HepG2 (cell line): Measurements from ENCODE around the gene CEP78. TPM values are rescaled to one million over a fixed set of nuclear protein-coding genes. Genes with fewer than 3 reads are reported as not detected.
A peak's percentile ranks its signal among the peaks of the same experiment; 100 is the strongest.

ENCODE experiments used
- ATAD3A ChIP-seq: sonication (generic); formaldehyde crosslinking; IDR thresholded peaks from 2 replicates; pipeline ENCODE4 v1.4.0; 2020; ENCODE audit warnings: missing genetic modification reagents
- BRCA1 ChIP-seq: sonication (generic); formaldehyde crosslinking; IDR thresholded peaks from 2 replicates; pipeline ENCODE4 v1.4.0; 2020; ENCODE audit warnings: missing genetic modification reagents
- FOSL1 ChIP-seq: sonication (generic); formaldehyde crosslinking; IDR thresholded peaks from 2 replicates; pipeline ENCODE4 v1.9.0; 2021; ENCODE audit warnings: missing genetic modification reagents, borderline replicate concordance
- GZF1 ChIP-seq: sonication (generic); formaldehyde crosslinking; IDR thresholded peaks from 2 replicates; pipeline ENCODE4 v1.5.1; 2020; ENCODE audit warnings: mild to moderate bottlenecking, missing genetic modification reagents
- HNRNPH1 ChIP-seq: fragments of 200-400 bp; formaldehyde crosslinking; optimal IDR thresholded peaks from 2 replicates; pipeline ENCODE3; 2017; ENCODE audit warnings: mild to moderate bottlenecking, low read depth, low read length
- ISL2 ChIP-seq: sonication (generic); formaldehyde crosslinking; IDR thresholded peaks from 2 replicates; pipeline ENCODE4 v1.5.0; 2020; ENCODE audit warnings: missing genetic modification reagents
- PCBP2 ChIP-seq: fragments of 200-400 bp; formaldehyde crosslinking; optimal IDR thresholded peaks from 2 replicates; pipeline ENCODE3; 2018; ENCODE audit warnings: low read length, low read depth; ENCODE audit not compliant: poor library complexity, severe bottlenecking
- RBM39 ChIP-seq: fragments of 200-400 bp; formaldehyde crosslinking; IDR thresholded peaks from one replicate; pipeline ENCODE4 v1.6.1; 2018; ENCODE audit warnings: antibody characterized with exemption, mild to moderate bottlenecking, low read depth, low read length; ENCODE audit not compliant: poor library complexity, severe bottlenecking
- THAP11 ChIP-seq: IDR thresholded peaks from 2 replicates; pipeline ENCODE4 v1.6.1; 2016; ENCODE audit warnings: missing biosample characterization, missing genetic modification reagents
- ZBTB7B ChIP-seq: sonication (generic); formaldehyde crosslinking; IDR thresholded peaks from 2 replicates; pipeline ENCODE4 v1.4.0; 2020; ENCODE audit warnings: missing genetic modification reagents
- ZNF101 ChIP-seq: sonication (generic); formaldehyde crosslinking; IDR thresholded peaks from 2 replicates; pipeline ENCODE4 v1.4.0; 2020; ENCODE audit warnings: mild to moderate bottlenecking, low read depth, missing genetic modification reagents, borderline replicate concordance
- ZNF367 ChIP-seq: sonication (generic); formaldehyde crosslinking; IDR thresholded peaks from 2 replicates; pipeline ENCODE4 v1.4.0; 2020; ENCODE audit warnings: missing genetic modification reagents, borderline replicate concordance
- ZNF468 ChIP-seq: sonication (generic); formaldehyde crosslinking; IDR thresholded peaks from 2 replicates; pipeline ENCODE4 v1.8.0; 2022; ENCODE audit warnings: mild to moderate bottlenecking, moderate library complexity, missing genetic modification reagents
- ZNF510 ChIP-seq: sonication (generic); formaldehyde crosslinking; IDR thresholded peaks from 2 replicates; pipeline ENCODE4 v1.4.0; 2020; ENCODE audit warnings: low read depth, mild to moderate bottlenecking, missing genetic modification reagents
- ZNF589 ChIP-seq: sonication (generic); formaldehyde crosslinking; conservative IDR thresholded peaks from 2 replicates; pipeline ENCODE4 v1.8.0; 2022; ENCODE audit warnings: mild to moderate bottlenecking, moderate library complexity, missing genetic modification reagents
- ZNF766 ChIP-seq: sonication (generic); formaldehyde crosslinking; IDR thresholded peaks from 2 replicates; pipeline ENCODE4 v1.5.0; 2020; ENCODE audit warnings: missing genetic modification reagents, borderline replicate concordance
- ZNF850 ChIP-seq: sonication (generic); formaldehyde crosslinking; conservative IDR thresholded peaks from 2 replicates; pipeline ENCODE4 v1.9.0; 2021; ENCODE audit warnings: mild to moderate bottlenecking, missing genetic modification reagents
- polyA plus RNA-seq, 8 experiments: library from polyadenylated mRNA; depleted of rRNA in 3 of 8; stranded (reverse) in 7 of 8; unstranded in 1 of 8; fragments of >200 nt; fragmentation: Illumina TruSeq in 4 of 8; extraction: Trizol in 4 of 8; gene quantifications; 2 replicates each; pipeline versions ENCODE4 v1.2.1 to v1.2.3, GENCODE V29; 2011 to 2016; ENCODE audit warnings: low read depth in 4 of 8, missing spikeins in 1 of 8, mixed read lengths in 1 of 8; ENCODE audit not compliant: insufficient read depth in 1 of 8
- total RNA-seq, 5 experiments: library from RNA; depleted of rRNA; stranded (reverse); fragments of >200 nt; fragmentation: Illumina TruSeq; extraction: Trizol; gene quantifications; 2 replicates each; pipeline ENCODE4 v1.2.3, GENCODE V29; 2016; ENCODE audit warnings: low read depth in 1 of 5
- TF ChIP-seq, protein P1 (sequence below), 2 experiments: fragments of 450-650 bp in 1 of 2; sonication (generic) in 1 of 2; formaldehyde crosslinking in 1 of 2; IDR thresholded peaks; 2 replicates each; pipeline versions ENCODE4 v1.6.1 to v1.8.0; 2016 to 2022; ENCODE audit warnings: antibody characterized with exemption in 1 of 2, mild to moderate bottlenecking in 1 of 2, missing genetic modification reagents in 1 of 2
- TF ChIP-seq, protein P2 (sequence below): sonication (generic); formaldehyde crosslinking; IDR thresholded peaks from 2 replicates; pipeline ENCODE4 v1.5.1; 2020; ENCODE audit warnings: missing genetic modification reagents, mild to moderate bottlenecking, borderline replicate concordance
- TF ChIP-seq, protein P3 (sequence below): sonication (generic); formaldehyde crosslinking; IDR thresholded peaks from 2 replicates; pipeline ENCODE4 v1.5.0; 2020; ENCODE audit warnings: mild to moderate bottlenecking, low read depth, missing genetic modification reagents, borderline replicate concordance

CEP78 gene
- total and polyA plus RNA-seq, 2 of the 13 experiments (the other 11 are each of a cell fraction or from before 2014, with no cell fraction given): 5.1 to 30.8 TPM

DNA sequence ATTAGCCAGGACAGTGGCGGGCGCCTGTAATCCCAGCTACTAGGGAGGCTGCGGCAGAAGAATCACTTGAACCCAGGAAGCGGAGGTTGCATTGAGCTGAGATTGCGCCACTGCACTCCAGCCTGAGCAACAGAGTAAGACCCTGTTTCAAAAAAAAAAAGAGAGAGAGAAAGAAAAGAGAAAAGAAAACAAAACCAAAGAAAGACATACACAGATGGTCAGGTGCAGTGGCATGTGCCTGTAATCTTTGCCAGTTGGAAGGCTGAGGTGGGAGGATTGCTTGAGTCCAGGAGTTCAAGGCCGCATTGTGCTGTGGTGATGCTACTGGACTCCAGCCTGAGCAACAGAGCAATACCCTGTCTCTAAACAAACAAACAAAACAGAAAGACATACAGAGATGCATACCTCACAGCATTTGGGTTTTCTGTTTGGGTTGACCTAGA is 51.1 kb downstream of the CEP78 start (continued):
- TF ChIP-seq, protein P1, sequence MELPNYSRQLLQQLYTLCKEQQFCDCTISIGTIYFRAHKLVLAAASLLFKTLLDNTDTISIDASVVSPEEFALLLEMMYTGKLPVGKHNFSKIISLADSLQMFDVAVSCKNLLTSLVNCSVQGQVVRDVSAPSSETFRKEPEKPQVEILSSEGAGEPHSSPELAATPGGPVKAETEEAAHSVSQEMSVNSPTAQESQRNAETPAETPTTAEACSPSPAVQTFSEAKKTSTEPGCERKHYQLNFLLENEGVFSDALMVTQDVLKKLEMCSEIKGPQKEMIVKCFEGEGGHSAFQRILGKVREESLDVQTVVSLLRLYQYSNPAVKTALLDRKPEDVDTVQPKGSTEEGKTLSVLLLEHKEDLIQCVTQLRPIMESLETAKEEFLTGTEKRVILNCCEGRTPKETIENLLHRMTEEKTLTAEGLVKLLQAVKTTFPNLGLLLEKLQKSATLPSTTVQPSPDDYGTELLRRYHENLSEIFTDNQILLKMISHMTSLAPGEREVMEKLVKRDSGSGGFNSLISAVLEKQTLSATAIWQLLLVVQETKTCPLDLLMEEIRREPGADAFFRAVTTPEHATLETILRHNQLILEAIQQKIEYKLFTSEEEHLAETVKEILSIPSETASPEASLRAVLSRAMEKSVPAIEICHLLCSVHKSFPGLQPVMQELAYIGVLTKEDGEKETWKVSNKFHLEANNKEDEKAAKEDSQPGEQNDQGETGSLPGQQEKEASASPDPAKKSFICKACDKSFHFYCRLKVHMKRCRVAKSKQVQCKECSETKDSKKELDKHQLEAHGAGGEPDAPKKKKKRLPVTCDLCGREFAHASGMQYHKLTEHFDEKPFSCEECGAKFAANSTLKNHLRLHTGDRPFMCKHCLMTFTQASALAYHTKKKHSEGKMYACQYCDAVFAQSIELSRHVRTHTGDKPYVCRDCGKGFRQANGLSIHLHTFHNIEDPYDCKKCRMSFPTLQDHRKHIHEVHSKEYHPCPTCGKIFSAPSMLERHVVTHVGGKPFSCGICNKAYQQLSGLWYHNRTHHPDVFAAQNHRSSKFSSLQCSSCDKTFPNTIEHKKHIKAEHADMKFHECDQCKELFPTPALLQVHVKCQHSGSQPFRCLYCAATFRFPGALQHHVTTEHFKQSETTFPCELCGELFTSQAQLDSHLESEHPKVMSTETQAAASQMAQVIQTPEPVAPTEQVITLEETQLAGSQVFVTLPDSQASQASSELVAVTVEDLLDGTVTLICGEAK (IDR thresholded peaks at IDR 0.05): no peak
- TF ChIP-seq, protein P1 (CRISPR knock-in tag; IDR thresholded peaks at IDR 0.05): 0 out of 2 replicates have a peak, but pooled peaks have one; percentile 32
- TF ChIP-seq ATAD3A (CRISPR knock-in tag) (no peak), HNRNPH1 (no peak), ZNF850 (CRISPR knock-in tag) (no peak), ZNF766 (CRISPR knock-in tag) (no peak), ISL2 (CRISPR knock-in tag) (peak; percentile 81), ZNF589 (CRISPR knock-in tag) (no peak), BRCA1 (CRISPR knock-in tag) (no peak), ZBTB7B (CRISPR knock-in tag) (peak; percentile 72), RBM39 (no peak), ZNF367 (CRISPR knock-in tag) (no peak), ZNF468 (no peak), ZNF510 (CRISPR knock-in tag) (no peak), GZF1 (no peak), THAP11 (CRISPR knock-in tag) (peak; percentile 67), PCBP2 (no peak), ZNF101 (CRISPR knock-in tag) (no peak), FOSL1 (CRISPR knock-in tag) (no peak)
- TF ChIP-seq, protein P2, sequence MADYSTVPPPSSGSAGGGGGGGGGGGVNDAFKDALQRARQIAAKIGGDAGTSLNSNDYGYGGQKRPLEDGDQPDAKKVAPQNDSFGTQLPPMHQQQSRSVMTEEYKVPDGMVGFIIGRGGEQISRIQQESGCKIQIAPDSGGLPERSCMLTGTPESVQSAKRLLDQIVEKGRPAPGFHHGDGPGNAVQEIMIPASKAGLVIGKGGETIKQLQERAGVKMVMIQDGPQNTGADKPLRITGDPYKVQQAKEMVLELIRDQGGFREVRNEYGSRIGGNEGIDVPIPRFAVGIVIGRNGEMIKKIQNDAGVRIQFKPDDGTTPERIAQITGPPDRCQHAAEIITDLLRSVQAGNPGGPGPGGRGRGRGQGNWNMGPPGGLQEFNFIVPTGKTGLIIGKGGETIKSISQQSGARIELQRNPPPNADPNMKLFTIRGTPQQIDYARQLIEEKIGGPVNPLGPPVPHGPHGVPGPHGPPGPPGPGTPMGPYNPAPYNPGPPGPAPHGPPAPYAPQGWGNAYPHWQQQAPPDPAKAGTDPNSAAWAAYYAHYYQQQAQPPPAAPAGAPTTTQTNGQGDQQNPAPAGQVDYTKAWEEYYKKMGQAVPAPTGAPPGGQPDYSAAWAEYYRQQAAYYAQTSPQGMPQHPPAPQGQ: no peak
- TF ChIP-seq, protein P3, sequence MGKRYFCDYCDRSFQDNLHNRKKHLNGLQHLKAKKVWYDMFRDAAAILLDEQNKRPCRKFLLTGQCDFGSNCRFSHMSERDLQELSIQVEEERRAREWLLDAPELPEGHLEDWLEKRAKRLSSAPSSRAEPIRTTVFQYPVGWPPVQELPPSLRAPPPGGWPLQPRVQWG (CRISPR knock-in tag): no peak
